Nephron progenitor cell (in vitro differentiated cells): ENCODE data around the gene INPP4B.

ENCODE experiments used
- DNase-seq: peaks from one replicate; pipeline ENCODE4 v3.0.0; 2021
- H3K27ac Mint-ChIP-seq: 2 replicates; pipeline ENCODE4 v1.8.0; 2021; ENCODE audit warnings: mild to moderate bottlenecking, moderate library complexity, mixed read lengths
- H3K27me3 Mint-ChIP-seq: 2 replicates; pipeline ENCODE4 v1.8.0; 2021; ENCODE audit warnings: mild to moderate bottlenecking, low read depth, mixed read lengths; ENCODE audit not compliant: poor library complexity
- H3K36me3 Mint-ChIP-seq: 2 replicates; pipeline ENCODE4 v1.8.0; 2021; ENCODE audit warnings: low read depth, mixed read lengths
- H3K4me1 Mint-ChIP-seq: 2 replicates; pipeline ENCODE4 v1.8.0; 2021; ENCODE audit warnings: mixed read lengths
- H3K4me3 Mint-ChIP-seq: 2 replicates; pipeline ENCODE4 v1.8.0; 2021; ENCODE audit warnings: mild to moderate bottlenecking, moderate library complexity, mixed read lengths
- H3K9me3 Mint-ChIP-seq: 2 replicates; pipeline ENCODE4 v1.8.0; 2021; ENCODE audit warnings: mild to moderate bottlenecking, moderate library complexity, mixed read lengths
- CTCF ChIP-seq: fragments of 200-600 bp; sonication (generic); IDR thresholded peaks from 2 replicates; pipeline ENCODE4 v1.5.0; 2021; ENCODE audit warnings: antibody characterized with exemption

The INPP4B gene

GRCh38 chr4:142721187-142721586, 124.9 kb downstream of the INPP4B start:
- H3K4me3 Mint-ChIP-seq = no peak overlapping the region
- DNase-seq = no peak
- H3K9me3 Mint-ChIP-seq = no peaks in the 10 kb centered on the region
- no peaks in the 10 kb centered on the region for H3K36me3 Mint-ChIP-seq
- H3K27ac Mint-ChIP-seq = no peak overlapping the region
- TF ChIP-seq CTCF = no peak
- no peaks in the 10 kb centered on the region for H3K4me1 Mint-ChIP-seq
- H3K27me3 Mint-ChIP-seq = peaks cover 4% of the 10 kb centered on the region

DNA sequence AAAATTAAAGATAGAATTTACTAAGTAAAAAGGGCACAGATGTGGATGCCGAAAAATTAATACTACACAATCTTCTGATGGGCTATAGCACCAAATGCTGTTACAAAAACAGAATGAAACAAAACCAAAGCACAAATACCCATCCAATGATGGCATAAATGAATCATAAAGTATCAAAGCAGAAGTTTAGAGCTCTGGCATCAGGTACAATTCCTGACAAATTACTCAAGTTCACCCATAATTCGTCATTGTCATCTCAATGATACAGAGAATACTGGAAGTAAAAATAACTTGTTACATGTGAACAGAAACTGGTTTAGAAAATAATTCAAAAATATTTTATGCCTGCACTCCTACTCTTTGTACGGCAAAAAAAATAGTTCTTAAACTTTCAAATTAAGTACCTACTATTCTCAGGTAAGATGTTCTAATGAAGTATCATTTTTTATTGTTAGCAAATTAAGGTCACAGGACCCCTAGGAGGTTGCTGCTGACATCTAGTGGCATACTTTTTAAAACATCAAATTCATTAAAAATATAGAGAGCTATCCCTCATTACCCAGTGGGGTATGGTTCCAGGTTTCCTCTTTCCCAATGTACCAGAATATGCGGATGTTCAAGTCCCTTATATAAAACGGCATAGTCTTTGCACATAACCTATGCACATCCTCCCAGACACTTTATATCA, 126.1 kb downstream of the INPP4B start:
- no peak overlapping the region for H3K27ac Mint-ChIP-seq
- peaks cover 4% of the 10 kb centered on the region for H3K27me3 Mint-ChIP-seq
- no peak for DNase-seq
- H3K9me3 Mint-ChIP-seq = no peaks in the 10 kb centered on the region
- peak; percentile 36 for TF ChIP-seq CTCF
- no peaks in the 10 kb centered on the region for H3K36me3 Mint-ChIP-seq
- no peak overlapping the region for H3K4me3 Mint-ChIP-seq
- H3K4me1 Mint-ChIP-seq = no peaks in the 10 kb centered on the region

GRCh38 chr4:142718981-142719380, 127.1 kb downstream of the INPP4B start:
- H3K27ac Mint-ChIP-seq = no peak overlapping the region
- H3K4me1 Mint-ChIP-seq = peaks cover 5% of the 10 kb centered on the region
- no peak for DNase-seq
- H3K36me3 Mint-ChIP-seq = no peaks in the 10 kb centered on the region
- no peaks in the 10 kb centered on the region for H3K27me3 Mint-ChIP-seq
- no peak overlapping the region for H3K4me3 Mint-ChIP-seq
- H3K9me3 Mint-ChIP-seq = no peaks in the 10 kb centered on the region
- no peak for TF ChIP-seq CTCF

- no peak overlapping the region for H3K27ac Mint-ChIP-seq
- peaks cover 13% of the 10 kb centered on the region for H3K4me1 Mint-ChIP-seq
- no peak for DNase-seq
- H3K9me3 Mint-ChIP-seq = no peaks in the 10 kb centered on the region
- no peak for TF ChIP-seq CTCF
- H3K4me3 Mint-ChIP-seq = no peak overlapping the region
- no peaks in the 10 kb centered on the region for H3K36me3 Mint-ChIP-seq
- no peaks in the 10 kb centered on the region for H3K27me3 Mint-ChIP-seq
Observed at GRCh38 chr4:142715727-142716126, 130.4 kb downstream of the INPP4B start.

GRCh38 chr4:142713282-142714030, 132.6 kb downstream of the INPP4B start:
- no peaks in the 10 kb centered on the region for H3K9me3 Mint-ChIP-seq
- H3K36me3 Mint-ChIP-seq = no peaks in the 10 kb centered on the region
- DNase-seq = no peak
- peak overlapping the region; percentile 16 for H3K27ac Mint-ChIP-seq
- H3K4me1 Mint-ChIP-seq = peaks cover 13% of the 10 kb centered on the region
- no peaks in the 10 kb centered on the region for H3K27me3 Mint-ChIP-seq
- no peak overlapping the region for H3K4me3 Mint-ChIP-seq
- no peak for TF ChIP-seq CTCF
